Prostate gland (tissue), 2 donors: ENCODE data around the gene GALP.

Source experiments
- CTCF ChIP-seq, 4 experiments: fragments of 200-600 bp in 2 of 4; fragments of 450-650 bp in 2 of 4; sonication (generic) in 2 of 4; IDR thresholded peaks; 1 replicate in 3 of 4; 2 replicates in 1 of 4; pipeline ENCODE4 v1.5.1; 2016 to 2019; ENCODE audit warnings: antibody characterized with exemption in 4 of 4, mild to moderate bottlenecking in 2 of 4, moderate library complexity in 2 of 4
- POLR2A ChIP-seq: fragments of 450-650 bp; IDR thresholded peaks from one replicate; pipeline ENCODE4 v1.6.1; 2016; ENCODE audit warnings: antibody characterized with exemption, mild to moderate bottlenecking

- TF ChIP-seq POLR2A (no peak), CTCF (IDR thresholded peaks at IDR 0.05) (no peak)
Measured at GRCh38 chr19:56176881-56177280, 1.1 kb downstream of the GALP start.
